A549 treated with CORT108297 at 1 μM for 4 hours (cell line): Measurements from ENCODE around the gene SMIM36. TPM values are rescaled to one million over a fixed set of nuclear protein-coding genes. Genes with fewer than 3 reads are reported as not detected.

ENCODE experiments used
- total RNA-seq: library from RNA; stranded (reverse); fragments of 200-300 nt; extraction: Qiagen RNA extraction; gene quantifications from 5 replicates; pipeline ENCODE4 v1.2.3, GENCODE V29; 2022

SMIM36 gene
- not detected in 5 replicates for total RNA-seq

DNA sequence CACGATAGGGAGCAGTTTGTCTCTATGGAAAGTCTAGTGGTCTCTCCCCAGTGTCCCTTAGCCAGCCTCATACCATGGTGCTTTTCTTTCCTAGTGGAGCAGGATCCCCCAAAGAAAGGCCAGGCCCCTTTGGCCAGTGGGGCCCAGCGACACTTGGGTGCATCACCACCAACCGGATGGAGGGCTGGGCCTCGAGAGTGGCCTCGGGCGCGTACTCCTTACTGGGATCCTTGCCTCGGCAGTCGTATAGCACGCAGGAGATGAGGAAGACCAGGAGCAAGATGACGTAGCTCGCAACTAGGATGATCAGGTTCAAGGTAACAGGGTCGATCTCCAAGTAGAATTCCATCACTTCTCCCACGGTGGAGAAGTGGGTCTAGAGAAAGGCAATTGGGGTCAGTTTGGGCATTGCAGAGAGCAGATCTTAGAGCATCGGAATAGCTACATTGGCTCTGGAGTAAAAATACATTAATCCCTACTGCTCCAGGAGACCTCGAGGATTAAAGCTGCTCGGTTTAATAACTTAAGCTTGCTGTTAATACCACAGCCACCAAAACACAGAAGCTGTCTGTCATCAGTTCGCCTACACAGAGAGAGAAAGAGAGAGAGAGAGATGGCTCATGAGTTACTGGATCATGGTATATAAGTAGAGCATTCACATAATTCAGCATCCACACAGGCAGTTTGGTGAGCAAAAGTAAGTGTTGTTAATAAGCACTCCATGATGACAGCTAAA is at the start of gene SMIM36:
Gene SMIM36 (minus strand): TSS at position 467 of the 736 bp plus-strand sequence.

DNA sequence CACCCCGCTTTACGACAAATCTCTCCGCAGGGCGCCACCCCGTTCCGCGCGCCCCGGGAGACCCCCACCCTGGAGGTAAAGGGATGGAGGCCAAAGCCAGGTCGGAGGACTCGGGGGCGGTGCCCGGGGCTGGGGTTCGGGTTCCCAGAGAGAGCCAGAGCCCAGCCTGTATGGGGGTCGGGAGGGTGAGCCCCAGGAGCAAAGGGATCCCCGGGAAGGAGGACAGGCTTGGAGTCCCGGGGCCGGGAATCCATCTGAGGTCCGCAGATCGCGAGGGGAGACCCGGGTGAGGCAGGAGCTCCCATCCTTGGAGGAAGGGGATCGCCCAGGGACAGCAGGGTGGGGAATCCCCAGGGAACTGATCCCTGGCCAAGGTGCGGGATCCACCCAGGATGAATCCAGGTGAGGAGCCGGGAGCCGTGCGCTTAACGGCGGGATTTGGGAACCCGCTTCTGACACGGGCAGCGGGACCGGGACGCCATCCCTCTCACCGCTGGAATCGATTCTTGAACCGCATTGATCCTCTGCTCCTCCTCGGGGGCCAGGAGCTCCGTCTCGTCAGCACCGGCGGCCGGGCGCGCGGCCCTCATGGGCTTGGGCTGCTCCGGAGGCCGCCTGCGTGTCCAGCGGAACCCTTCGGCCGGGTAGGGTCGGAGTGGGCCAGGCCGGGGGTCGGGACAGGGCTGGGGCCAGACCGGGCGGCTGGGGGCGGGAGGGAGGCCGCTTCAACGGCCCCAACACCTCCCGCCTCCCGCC is 89.9 kb downstream of the SMIM36 start, which contains the start of gene MMD:
Gene MMD (minus strand): TSS at position 657 of the 756 bp plus-strand sequence. CDS start 140 bp downstream, at position 517.

Other genes starting within 250 kb of the SMIM36 start
- 0.08 to 0.23 TPM (median 0.16 TPM) in 5 replicates for gene HLF, start 246.5 kb downstream of the SMIM36 start, total RNA-seq
- 18.5 to 22.7 TPM (median 20.6 TPM) in 5 replicates for gene MMD, start 89.6 kb downstream of the SMIM36 start, total RNA-seq
- not detected in 5 replicates for gene TMEM100, start 211.4 kb upstream of the SMIM36 start, total RNA-seq
- gene PCTP, start 239.6 kb upstream of the SMIM36 start, total RNA-seq = 15.4 to 23.6 TPM (median 20.1 TPM) in 5 replicates